ENCODE results near the gene CPD.
A peak's percentile ranks its signal among the peaks of the same experiment; 100 is the strongest.
"Not testable (repeated sequence)": the region's sequence is repeated elsewhere in the genome, so short reads cannot be mapped to it uniquely, and the experiment has no call there.

CPD gene

DNA sequence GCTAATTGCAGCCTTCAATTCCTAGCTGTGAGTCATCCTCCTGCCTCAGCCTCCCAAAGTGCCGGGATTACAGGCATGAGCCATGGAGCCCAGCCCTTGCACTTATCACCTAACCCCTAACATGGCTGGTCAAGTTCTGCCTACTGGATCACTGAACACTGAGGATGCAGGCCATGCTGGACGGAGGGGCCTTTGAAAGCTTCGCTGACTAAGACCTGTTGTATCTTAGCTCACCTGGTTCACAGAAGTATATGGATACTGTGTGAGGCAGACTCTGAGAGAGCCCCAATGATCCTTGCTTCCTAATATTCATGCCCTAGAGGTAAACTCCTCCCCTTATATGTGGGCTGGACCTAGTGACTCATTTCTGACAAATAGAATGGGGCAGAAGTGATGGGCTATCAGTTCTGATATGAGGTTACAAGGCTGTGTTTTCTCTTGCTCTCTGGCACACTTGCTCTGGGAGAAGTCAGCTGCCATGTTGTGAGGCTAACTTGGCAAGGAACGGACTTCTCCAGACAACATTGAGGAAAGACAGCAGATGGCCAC, 33.1 kb upstream of the CPD start:
- Mint-ChIP-seq H3K36me3 (ENCODE audit: low read depth) (no peaks in the 10 kb centered on the region), H3K27me3 (no peaks in the 10 kb centered on the region), H3K4me1 (ENCODE audit: low read depth) (peaks cover 16% of the 10 kb centered on the region), H3K27ac (peak overlapping the region; percentile 31), H3K9me3 (no peaks in the 10 kb centered on the region), H3K4me3 (no peak overlapping the region)

DNA sequence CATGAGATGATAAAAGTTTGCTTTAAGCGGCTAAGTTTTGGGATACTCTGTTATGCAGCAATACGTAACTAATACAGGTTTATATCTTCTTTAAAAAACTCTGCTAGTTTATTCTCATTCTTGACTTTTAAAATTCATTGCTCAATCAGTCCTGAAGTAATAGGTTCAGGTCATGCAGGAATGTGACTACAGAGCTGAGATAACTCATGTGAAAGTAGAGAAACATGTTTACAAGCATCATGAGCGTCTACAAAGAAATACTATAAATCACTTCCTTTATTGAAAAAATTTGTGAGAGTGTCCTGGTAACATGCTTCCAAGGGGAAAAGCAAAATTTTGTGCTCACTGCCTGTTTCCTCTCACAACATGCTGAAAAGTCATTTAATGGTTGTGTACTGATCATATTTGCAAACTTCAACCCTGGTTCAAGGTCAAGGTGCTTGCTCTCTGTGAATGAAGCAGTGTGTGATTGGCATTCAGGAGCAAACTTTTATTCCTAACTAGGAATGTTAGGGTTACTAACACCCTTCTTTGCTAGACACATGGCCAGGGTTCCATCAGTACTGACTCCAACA, 32.4 kb upstream of the CPD start:
- Mint-ChIP-seq H3K27me3 (no peaks in the 10 kb centered on the region), H3K4me3 (no peak overlapping the region), H3K4me1 (ENCODE audit: low read depth) (peaks cover 15% of the 10 kb centered on the region), H3K27ac (peak overlapping the region; percentile 31), H3K36me3 (ENCODE audit: low read depth) (no peaks in the 10 kb centered on the region), H3K9me3 (no peaks in the 10 kb centered on the region)

DNA sequence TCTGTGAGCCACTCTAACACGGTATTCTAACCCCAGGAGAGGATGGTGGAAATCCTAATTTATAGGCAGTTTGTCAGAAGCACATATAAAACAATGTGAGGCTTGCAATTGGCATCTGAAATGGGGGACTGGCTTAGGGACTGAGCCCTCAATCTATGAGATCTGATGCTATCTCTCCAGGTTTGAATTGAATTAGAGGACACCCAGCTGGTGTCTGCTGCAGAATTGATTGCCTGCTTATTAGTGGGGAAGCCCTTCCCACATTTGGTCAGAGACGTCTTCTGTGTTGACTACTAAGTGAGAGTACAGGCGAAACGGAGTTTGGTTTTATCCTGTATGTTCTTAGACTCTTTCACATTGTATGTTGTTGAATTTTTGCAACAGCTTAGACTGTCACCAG, 31.2 kb upstream of the CPD start:
- no peaks in the 10 kb centered on the region for H3K36me3 Mint-ChIP-seq (ENCODE audit: low read depth)
- no peaks in the 10 kb centered on the region for H3K27me3 Mint-ChIP-seq
- H3K27ac Mint-ChIP-seq, result no peak overlapping the region
- peaks cover 19% of the 10 kb centered on the region for H3K4me1 Mint-ChIP-seq (ENCODE audit: low read depth)
- H3K4me3 Mint-ChIP-seq, result no peak overlapping the region
- no peaks in the 10 kb centered on the region for H3K9me3 Mint-ChIP-seq

DNA sequence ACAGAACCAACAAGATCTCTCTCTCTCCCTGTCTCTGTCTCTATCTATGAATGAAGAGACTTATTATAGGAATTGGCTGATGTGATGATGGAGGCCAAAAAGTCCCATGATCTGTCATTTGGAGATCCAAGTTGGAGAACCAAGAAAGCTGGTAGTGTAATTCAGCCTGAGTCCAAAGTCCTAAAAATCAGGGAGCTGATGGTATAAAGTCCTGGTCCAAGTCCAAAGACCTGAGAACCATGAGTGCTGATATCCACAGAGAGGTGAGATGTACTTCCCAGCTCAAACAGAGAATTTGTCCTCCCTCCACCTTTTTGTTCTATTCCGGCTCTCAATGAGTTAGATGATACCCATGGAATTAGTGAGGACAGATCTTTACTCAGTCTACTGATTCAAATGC, 29.5 kb upstream of the CPD start:
- Mint-ChIP-seq H3K4me1 (ENCODE audit: low read depth) (peaks cover 19% of the 10 kb centered on the region), H3K4me3 (no peak overlapping the region), H3K27me3 (no peaks in the 10 kb centered on the region), H3K36me3 (ENCODE audit: low read depth) (no peaks in the 10 kb centered on the region), H3K9me3 (no peaks in the 10 kb centered on the region), H3K27ac (no peak overlapping the region)

DNA sequence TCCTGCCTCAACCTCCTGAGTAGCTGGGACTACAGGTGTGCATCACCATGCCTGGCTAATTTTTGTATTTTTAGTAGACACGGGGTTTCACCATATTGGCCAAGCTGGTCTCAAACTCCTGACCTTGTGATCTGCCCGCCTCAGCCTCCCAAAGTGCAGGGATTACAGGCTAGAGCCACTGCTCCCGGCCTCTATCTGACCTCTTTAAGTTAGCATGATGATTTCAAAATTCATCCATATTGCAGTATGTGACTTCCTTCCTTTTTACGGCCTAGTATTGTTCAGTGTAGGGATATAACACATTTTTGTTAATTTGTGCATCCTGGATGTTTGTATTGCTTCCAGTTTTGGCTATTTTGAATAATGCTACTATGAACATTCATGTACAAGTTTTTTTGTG, 27.5 kb upstream of the CPD start:
- not testable (repeated sequence) for H3K27me3 Mint-ChIP-seq; H3K4me3 Mint-ChIP-seq; H3K9me3 Mint-ChIP-seq; H3K27ac Mint-ChIP-seq; H3K36me3 Mint-ChIP-seq (ENCODE audit: low read depth)
- H3K4me1 Mint-ChIP-seq (ENCODE audit: low read depth), result peaks cover 17% of the 10 kb centered on the region

DNA sequence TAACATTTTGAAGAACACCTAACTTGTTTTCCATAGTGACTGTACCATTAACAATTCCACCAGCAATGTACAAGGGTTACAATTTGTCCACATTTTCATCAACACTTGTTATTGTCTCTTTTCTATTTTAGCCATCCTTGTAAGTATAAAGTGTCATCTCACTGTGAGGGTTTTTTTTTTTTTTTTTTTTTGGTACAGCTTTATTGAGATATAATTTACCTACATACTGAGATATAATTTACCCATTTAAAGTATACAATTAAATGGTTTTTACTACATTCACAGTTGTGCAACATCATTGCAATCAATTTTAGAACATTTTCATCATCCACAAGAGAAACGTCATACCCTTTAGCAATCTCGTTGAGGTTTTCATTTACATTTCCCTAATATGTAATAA, 27.0 kb upstream of the CPD start:
- no peaks in the 10 kb centered on the region for H3K9me3 Mint-ChIP-seq
- no peak overlapping the region for H3K27ac Mint-ChIP-seq
- H3K4me3 Mint-ChIP-seq, result no peak overlapping the region

DNA sequence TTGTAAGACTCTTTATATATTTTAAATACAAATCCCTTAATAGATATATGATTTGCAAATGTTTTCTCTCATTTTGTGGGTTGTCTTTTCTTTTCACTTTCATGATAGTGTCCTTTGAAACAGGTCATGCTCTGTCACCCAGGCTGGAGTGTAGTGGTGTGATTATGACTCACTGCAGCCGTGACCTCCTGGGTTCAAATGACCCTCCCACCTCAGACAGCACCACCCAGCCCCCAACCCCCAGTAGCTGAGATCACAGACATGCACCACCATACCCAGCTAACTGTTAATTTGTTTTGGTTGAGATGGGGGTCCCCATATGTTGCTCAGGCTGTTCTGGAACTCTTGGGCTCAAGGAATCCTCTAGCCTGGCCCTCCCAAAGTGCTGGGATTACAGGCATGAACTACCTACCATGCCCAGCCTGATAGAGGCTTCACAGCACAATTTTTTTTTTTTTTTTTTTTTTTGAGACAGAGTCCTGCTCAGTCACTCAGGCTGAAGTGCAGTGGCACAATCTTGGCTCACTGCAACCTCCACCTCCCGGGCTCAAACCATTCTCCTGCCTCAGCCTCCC, 26.4 kb upstream of the CPD start:
- no peaks in the 10 kb centered on the region for H3K9me3 Mint-ChIP-seq
- H3K36me3 Mint-ChIP-seq (ENCODE audit: low read depth), result no peaks in the 10 kb centered on the region
- no peaks in the 10 kb centered on the region for H3K27me3 Mint-ChIP-seq
- H3K4me3 Mint-ChIP-seq, result no peak overlapping the region
- peaks cover 15% of the 10 kb centered on the region for H3K4me1 Mint-ChIP-seq (ENCODE audit: low read depth)
- no peak overlapping the region for H3K27ac Mint-ChIP-seq

More for the DNA sequence above, 27.0 kb upstream of the CPD start:
- peaks cover 15% of the 10 kb centered on the region for H3K4me1 Mint-ChIP-seq (ENCODE audit: low read depth)
- H3K36me3 Mint-ChIP-seq (ENCODE audit: low read depth), result no peaks in the 10 kb centered on the region
- H3K27me3 Mint-ChIP-seq, result no peaks in the 10 kb centered on the region

DNA sequence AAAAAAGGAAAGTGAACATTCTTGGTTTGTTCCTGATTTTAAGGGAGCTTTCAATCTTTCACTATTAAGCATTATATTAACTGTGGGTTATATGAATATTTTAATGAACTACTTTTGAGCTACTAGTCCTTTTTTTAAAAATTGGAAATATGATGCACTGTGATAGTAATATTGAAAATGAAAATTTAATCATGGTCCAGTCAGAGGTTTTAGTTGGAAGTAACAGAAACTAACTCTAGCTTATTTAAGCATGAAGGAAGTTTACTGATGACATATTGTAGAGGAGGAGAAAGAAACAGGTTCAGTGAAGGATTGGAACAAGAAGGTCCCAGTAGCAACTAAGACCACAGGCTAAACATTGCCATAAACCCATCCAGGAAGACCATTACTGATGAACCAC, 24.0 kb upstream of the CPD start:
- H3K4me3 Mint-ChIP-seq, result peak overlapping the region; percentile 25
- peaks cover 15% of the 10 kb centered on the region for H3K4me1 Mint-ChIP-seq (ENCODE audit: low read depth)
- no peaks in the 10 kb centered on the region for H3K36me3 Mint-ChIP-seq (ENCODE audit: low read depth)
- no peaks in the 10 kb centered on the region for H3K27me3 Mint-ChIP-seq
- no peaks in the 10 kb centered on the region for H3K9me3 Mint-ChIP-seq
- no peak overlapping the region for H3K27ac Mint-ChIP-seq

DNA sequence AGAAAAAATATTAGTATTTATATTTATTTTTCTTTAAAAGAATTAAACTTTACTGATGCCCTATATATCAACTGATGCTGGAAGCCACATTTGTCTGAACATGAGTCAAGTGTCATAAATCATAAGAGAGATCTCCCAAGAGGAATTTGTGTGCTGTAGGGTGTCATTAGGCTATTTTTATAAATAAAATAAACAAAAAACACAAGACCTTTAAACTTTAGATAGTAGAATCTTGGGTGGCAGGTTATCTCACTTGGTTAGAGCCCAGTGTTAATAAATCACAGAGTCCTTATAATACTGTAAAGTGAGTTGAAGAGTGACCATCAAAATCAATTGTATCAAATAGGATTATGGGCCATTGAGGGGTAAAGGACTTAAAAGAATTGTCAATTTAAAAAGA, 21.3 kb upstream of the CPD start:
- Mint-ChIP-seq H3K9me3 (peaks cover 10% of the 10 kb centered on the region), H3K27me3 (no peaks in the 10 kb centered on the region), H3K4me3 (no peak overlapping the region), H3K27ac (no peak overlapping the region), H3K4me1 (ENCODE audit: low read depth) (peaks cover 13% of the 10 kb centered on the region), H3K36me3 (ENCODE audit: low read depth) (peaks cover 4% of the 10 kb centered on the region)

DNA sequence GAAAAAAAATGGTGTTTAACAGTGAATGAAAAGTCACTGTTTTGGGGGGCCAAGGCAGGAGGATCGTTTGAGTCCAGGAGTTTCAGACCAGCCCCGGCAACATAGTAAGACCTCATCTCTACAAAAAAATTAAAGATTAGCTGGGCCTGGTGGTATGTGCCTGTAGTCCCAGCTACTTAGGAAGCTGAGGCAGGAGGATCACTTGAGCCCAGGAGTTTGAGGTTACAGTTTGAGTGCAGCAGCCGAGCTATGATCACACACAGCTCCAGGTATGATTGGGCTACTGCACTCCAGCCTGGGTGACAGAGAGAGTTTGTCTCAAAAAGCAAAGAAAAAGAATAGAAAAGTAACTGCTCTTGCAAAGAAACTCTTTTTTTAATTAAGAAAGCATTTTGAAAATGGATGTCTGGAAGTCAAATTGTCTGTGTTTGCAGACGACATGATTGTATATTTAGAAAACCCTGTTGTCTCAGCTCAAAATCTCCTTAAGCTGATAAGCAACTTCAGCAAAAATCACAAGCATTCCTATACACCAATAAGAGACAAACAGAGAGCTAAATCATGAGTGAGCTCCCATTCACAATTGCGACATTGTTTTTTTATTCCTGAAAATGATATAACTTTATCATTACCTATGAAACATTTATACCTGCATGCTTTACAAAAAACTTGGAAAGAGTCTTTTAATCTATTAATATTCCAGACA, 20.5 kb upstream of the CPD start:
- H3K36me3 Mint-ChIP-seq (ENCODE audit: low read depth), result peaks cover 4% of the 10 kb centered on the region
- peaks cover 19% of the 10 kb centered on the region for H3K4me1 Mint-ChIP-seq (ENCODE audit: low read depth)
- peaks cover 12% of the 10 kb centered on the region for H3K9me3 Mint-ChIP-seq
- H3K4me3 Mint-ChIP-seq, result no peak overlapping the region
- no peaks in the 10 kb centered on the region for H3K27me3 Mint-ChIP-seq
- H3K27ac Mint-ChIP-seq, result no peak overlapping the region

DNA sequence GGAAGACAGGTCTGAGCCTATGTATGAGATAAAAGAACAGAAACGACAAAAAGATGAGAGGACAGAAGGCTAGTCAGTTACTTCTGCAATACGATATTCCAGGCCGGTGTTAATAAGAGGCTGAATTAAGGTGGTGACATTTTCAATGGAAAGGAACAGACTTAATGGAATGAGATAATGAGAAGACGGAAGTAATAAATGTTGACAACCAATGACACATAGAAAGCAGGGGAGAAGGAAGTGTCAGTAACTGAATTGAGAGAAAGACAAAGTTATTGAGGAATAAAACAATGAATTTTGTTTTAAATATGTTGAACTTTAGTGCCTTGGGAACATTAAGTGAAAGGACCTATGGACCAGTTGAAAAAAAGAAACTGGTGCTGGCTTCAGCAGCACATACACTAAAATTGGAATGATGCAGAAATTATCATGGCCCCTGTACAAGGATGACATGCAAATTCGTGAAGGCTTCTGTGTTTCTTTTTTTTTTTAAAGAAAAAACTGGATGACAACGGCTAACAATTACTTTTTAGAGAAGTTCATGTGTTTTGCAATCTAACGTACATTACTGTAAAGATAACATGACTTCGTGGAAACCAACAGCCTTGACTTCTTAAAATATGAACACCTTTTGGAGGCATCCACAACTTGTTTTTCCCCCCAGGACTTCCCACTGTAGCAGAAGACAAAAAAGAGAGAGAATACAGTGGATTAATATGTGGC, 18.5 kb upstream of the CPD start:
- Mint-ChIP-seq H3K36me3 (ENCODE audit: low read depth) (peaks cover 4% of the 10 kb centered on the region), H3K4me1 (ENCODE audit: low read depth) (peaks cover 28% of the 10 kb centered on the region), H3K27me3 (no peaks in the 10 kb centered on the region), H3K9me3 (peaks cover 12% of the 10 kb centered on the region), H3K27ac (no peak overlapping the region), H3K4me3 (no peak overlapping the region)

DNA sequence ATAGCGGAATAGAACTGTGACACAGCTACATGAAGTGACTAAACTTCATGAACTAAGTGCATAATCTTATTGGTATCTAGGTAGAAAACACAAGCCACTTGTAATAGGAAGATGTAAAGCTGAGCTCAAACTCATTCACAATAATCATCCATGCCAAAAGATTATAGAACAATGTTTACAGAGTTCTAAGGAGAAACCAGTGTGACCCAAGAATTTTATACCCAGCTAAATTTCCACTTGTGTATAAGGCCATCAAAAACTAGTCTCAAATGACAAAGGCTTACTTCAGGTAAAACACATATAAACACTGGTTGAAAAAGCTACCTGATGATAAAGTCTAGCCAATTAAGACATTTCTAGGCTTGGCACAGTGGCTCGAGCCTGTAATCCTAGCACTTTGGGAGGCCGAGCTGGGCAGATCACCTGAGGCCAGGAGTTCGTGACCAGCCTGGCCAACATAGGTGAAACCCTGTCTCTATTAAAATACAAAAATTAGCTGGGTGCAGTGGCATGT, 16.9 kb upstream of the CPD start:
- H3K4me3 Mint-ChIP-seq, result no peak overlapping the region
- H3K27ac Mint-ChIP-seq, result no peak overlapping the region
- peaks cover 12% of the 10 kb centered on the region for H3K9me3 Mint-ChIP-seq
- no peaks in the 10 kb centered on the region for H3K27me3 Mint-ChIP-seq
- H3K36me3 Mint-ChIP-seq (ENCODE audit: low read depth), result peaks cover 4% of the 10 kb centered on the region
- H3K4me1 Mint-ChIP-seq (ENCODE audit: low read depth), result peaks cover 38% of the 10 kb centered on the region

DNA sequence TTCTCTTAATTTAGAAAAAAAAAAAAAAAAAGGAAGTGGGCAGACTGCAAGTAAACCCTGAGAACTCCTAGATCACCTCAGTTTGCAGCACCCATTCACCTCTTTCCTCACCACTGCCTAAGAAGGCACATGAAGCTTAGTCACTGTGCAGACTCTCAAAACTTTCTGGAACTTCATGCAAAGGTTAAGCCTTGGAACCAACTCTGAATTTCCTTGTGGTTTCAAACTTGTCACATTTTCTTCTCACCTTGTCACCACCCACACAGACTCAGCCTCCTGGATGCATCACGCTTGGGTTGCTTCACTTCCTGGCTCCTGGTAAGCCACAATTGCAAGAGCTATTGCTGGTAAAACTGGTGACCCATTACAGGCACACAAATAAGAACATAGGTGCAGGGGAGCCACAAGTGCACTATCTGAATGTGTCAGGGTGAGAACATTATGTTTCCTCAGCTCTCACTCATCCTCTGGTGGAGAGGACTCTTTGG, 15.0 kb upstream of the CPD start:
- H3K9me3 Mint-ChIP-seq, result peaks cover 12% of the 10 kb centered on the region
- no peaks in the 10 kb centered on the region for H3K27me3 Mint-ChIP-seq
- H3K4me1 Mint-ChIP-seq (ENCODE audit: low read depth), result peaks cover 44% of the 10 kb centered on the region
- peak overlapping the region; percentile 58 for H3K4me3 Mint-ChIP-seq
- peak overlapping the region; percentile 92 for H3K27ac Mint-ChIP-seq
- peaks cover 4% of the 10 kb centered on the region for H3K36me3 Mint-ChIP-seq (ENCODE audit: low read depth)

DNA sequence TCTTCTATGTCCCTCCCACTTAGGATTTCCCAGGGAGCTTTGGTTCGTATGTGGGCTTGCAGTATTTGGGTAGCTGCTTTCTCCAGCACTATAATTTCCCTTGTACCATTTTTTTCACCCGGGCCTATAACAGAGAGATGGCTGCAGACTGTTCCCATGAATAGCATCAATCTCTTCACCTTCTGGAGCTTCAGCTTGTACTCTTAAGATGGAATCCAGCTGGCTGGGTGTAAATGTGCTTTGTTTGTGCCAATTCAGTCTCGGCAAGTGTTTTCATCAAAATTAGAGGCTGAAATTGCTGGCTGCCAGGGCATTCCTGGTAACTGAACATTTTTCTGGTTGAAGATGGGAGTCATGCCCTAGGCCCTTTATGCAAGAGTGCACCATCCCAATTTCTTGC, 12.2 kb upstream of the CPD start:
- Mint-ChIP-seq H3K4me1 (ENCODE audit: low read depth) (peaks cover 69% of the 10 kb centered on the region), H3K36me3 (ENCODE audit: low read depth) (no peaks in the 10 kb centered on the region), H3K27ac (no peak overlapping the region), H3K9me3 (peaks cover 3% of the 10 kb centered on the region), H3K4me3 (no peak overlapping the region), H3K27me3 (no peaks in the 10 kb centered on the region)
